ENCODE data around the gene PHACTR1. TPM values are rescaled to one million over a fixed set of nuclear protein-coding genes. Genes with fewer than 3 reads are reported as not detected.

The PHACTR1 gene
- total RNA-seq, 2 donors from 2014 or later = 1.3 to 4.3 TPM

GRCh38 chr6:13080462-13081188, 364.1 kb downstream of the PHACTR1 start:
- DNase-seq (ENCODE audit: low spot score) = no peak
- intact Hi-C loops (cut with DNase I) = no loop called here
- WGBS = 78% methylated on average over 5 of the region's 5 CpGs
- no peak overlapping the region for H3K27ac ChIP-seq
- no peaks in the 10 kb centered on the region for H3K36me3 ChIP-seq
- H3K27me3 ChIP-seq (replicated peaks; ENCODE audit: insufficient read depth) = no peaks in the 10 kb centered on the region
- H3K4me1 ChIP-seq (replicated peaks) = no peaks in the 10 kb centered on the region
- no peaks in the 10 kb centered on the region for H3K9me3 ChIP-seq
- TF ChIP-seq POLR2A (IDR thresholded peaks at IDR 0.05) (no peak), POLR2AphosphoS5 (IDR thresholded peaks at IDR 0.05) (no peak), CTCF (IDR thresholded peaks at IDR 0.05) (no peak)
- no peak overlapping the region for H3K4me3 ChIP-seq

- H3K27me3 ChIP-seq (replicated peaks; ENCODE audit: insufficient read depth) = no peaks in the 10 kb centered on the region
- H3K27ac ChIP-seq = no peak overlapping the region
- no peaks in the 10 kb centered on the region for H3K36me3 ChIP-seq
- intact Hi-C loops (cut with DNase I) = no loop called here
- H3K9me3 ChIP-seq = no peaks in the 10 kb centered on the region
- DNase-seq (ENCODE audit: low spot score) = no peak
- no peaks in the 10 kb centered on the region for H3K4me1 ChIP-seq (replicated peaks)
- WGBS = 92% methylated on average over 4 of the region's 4 CpGs
- TF ChIP-seq POLR2A (IDR thresholded peaks at IDR 0.05) (no peak), CTCF (IDR thresholded peaks at IDR 0.05) (no peak), POLR2AphosphoS5 (IDR thresholded peaks at IDR 0.05) (no peak)
- H3K4me3 ChIP-seq = no peak overlapping the region
Observed at GRCh38 chr6:13081189-13081563, 364.6 kb downstream of the PHACTR1 start.

- no peak for TF ChIP-seq CTCF (IDR thresholded peaks at IDR 0.05)
- TF ChIP-seq POLR2AphosphoS5 (IDR thresholded peaks at IDR 0.05) = no peak
- no peak for TF ChIP-seq POLR2A (IDR thresholded peaks at IDR 0.05)
- Histone ChIP-seq H3K4me1 (replicated peaks) (no peaks in the 10 kb centered on the region), H3K9me3 (no peaks in the 10 kb centered on the region), H3K36me3 (no peaks in the 10 kb centered on the region), H3K27ac (no peak overlapping the region), H3K27me3 (replicated peaks; ENCODE audit: insufficient read depth) (no peaks in the 10 kb centered on the region), H3K4me3 (no peak overlapping the region)
- DNase-seq (ENCODE audit: low spot score) = no peak
- WGBS = 58% methylated on average over 7 of the region's 7 CpGs
- intact Hi-C loops (cut with DNase I) = no loop called here
Observed at GRCh38 chr6:13089296-13089994, 372.9 kb downstream of the PHACTR1 start.

GRCh38 chr6:13091192-13091591, 374.6 kb downstream of the PHACTR1 start:
- WGBS = 84% methylated on average over 6 of the region's 6 CpGs
- intact Hi-C loops (cut with DNase I) = no loop called here
- no peaks in the 10 kb centered on the region for H3K27me3 ChIP-seq (replicated peaks; ENCODE audit: insufficient read depth)
- H3K36me3 ChIP-seq = no peaks in the 10 kb centered on the region
- no peak overlapping the region for H3K27ac ChIP-seq
- no peak for TF ChIP-seq POLR2A (IDR thresholded peaks at IDR 0.05)
- no peak for TF ChIP-seq POLR2AphosphoS5 (IDR thresholded peaks at IDR 0.05)
- TF ChIP-seq CTCF (IDR thresholded peaks at IDR 0.05) = no peak
- no peaks in the 10 kb centered on the region for H3K4me1 ChIP-seq (replicated peaks)
- no peak overlapping the region for H3K4me3 ChIP-seq
- H3K9me3 ChIP-seq = no peaks in the 10 kb centered on the region
- DNase-seq (ENCODE audit: low spot score) = no peak

Data from prostate gland (tissue), 2 donors.